H1 (cell line): ENCODE data around the gene ARFGEF3. TPM values are rescaled to one million over a fixed set of nuclear protein-coding genes. Genes with fewer than 3 reads are reported as not detected.

Experiments
- BACH1 ChIP-seq: IDR thresholded peaks from 2 replicates; pipeline ENCODE4 v1.6.1; 2012; ENCODE audit warnings: low read length, improper control_type of control experiment
- CBX8 ChIP-seq: fragments of 300-800, 300-1000 bp; sonication (generic); IDR thresholded peaks from 2 replicates; pipeline ENCODE4 v1.7.1; 2016; ENCODE audit warnings: low read depth, low read length, borderline replicate concordance
- CHD7 ChIP-seq: fragments of 300-600 bp; sonication (generic); IDR thresholded peaks from 2 replicates; pipeline ENCODE4 v1.7.1; 2012; ENCODE audit warnings: low read length, moderate library complexity, mild to moderate bottlenecking, inconsistent platforms; ENCODE audit not compliant: insufficient replicate concordance
- CTBP2 ChIP-seq: IDR thresholded peaks from 2 replicates; pipeline ENCODE4 v1.7.0; 2011; ENCODE audit warnings: borderline replicate concordance, mild to moderate bottlenecking, moderate library complexity, mixed read lengths, low read length; ENCODE audit not compliant: insufficient read depth, insufficient read length
- FOSL1 ChIP-seq: IDR thresholded peaks from 2 replicates; pipeline ENCODE4 v1.6.1; 2011; ENCODE audit warnings: mild to moderate bottlenecking, low read depth, low read length, moderate library complexity; ENCODE audit not compliant: insufficient read depth
- KDM5A ChIP-seq: fragments of 200-600 bp; IDR thresholded peaks from 2 replicates; pipeline ENCODE4 v1.7.1; 2012; ENCODE audit warnings: mild to moderate bottlenecking, low read length, inconsistent platforms, mixed read lengths
- NRF1 ChIP-seq: IDR thresholded peaks from 2 replicates; pipeline ENCODE4 v1.6.1; 2011; ENCODE audit warnings: mild to moderate bottlenecking, low read depth, low read length, improper control_type of control experiment
- RFX5 ChIP-seq: IDR thresholded peaks from 2 replicates; pipeline ENCODE4 v1.6.1; 2011; ENCODE audit warnings: low read depth, low read length, improper control_type of control experiment, borderline replicate concordance
- TAF1 ChIP-seq: IDR thresholded peaks from 2 replicates; pipeline ENCODE4 v1.6.1; 2011; ENCODE audit warnings: mild to moderate bottlenecking, low read depth, low read length
- TAF7 ChIP-seq: optimal IDR thresholded peaks from 2 replicates; pipeline ENCODE3; 2011; ENCODE audit warnings: low read depth, mild to moderate bottlenecking, inconsistent platforms, low read length, moderate library complexity, borderline replicate concordance
- polyA plus RNA-seq, 7 experiments: library from polyadenylated mRNA; depleted of rRNA in 3 of 7; stranded (reverse) in 5 of 7; unstranded in 2 of 7; fragments of >200 nt in 5 of 7; fragments of 200-250 nt in 2 of 7; gene quantifications; 1 replicate in 5 of 7; 2 replicates in 1 of 7; 4 replicates in 1 of 7; pipeline versions ENCODE4 v1.2.1 to v1.2.3, GENCODE V29; 2011 to 2013; ENCODE audit warnings: missing spikeins in 2 of 7, mixed read lengths in 2 of 7
- total RNA-seq: library from RNA; stranded (reverse); fragmentation: NEBNext Ultra II Directional; extraction: Animal tissue kit (Norgen Biotek cat#: 25700); gene quantifications from 2 replicates; pipeline ENCODE4 v1.2.1, GENCODE V29; 2021

Gene ARFGEF3
- total and polyA plus RNA-seq, 2 of the 8 experiments (the other 6 are each of a cell fraction or from before 2014, with no cell fraction given) = 5.8 to 23.2 TPM

GRCh38 chr6:138386897-138387296 is 225.2 kb downstream of the ARFGEF3 start (continued):
- TF ChIP-seq CHD7 (no peak), TAF7 (no peak), NRF1 (no peak), CBX8 (no peak), KDM5A (no peak), FOSL1 (no peak), TAF1 (no peak), RFX5 (no peak), CTBP2 (no peak), BACH1 (no peak)
